CD4-positive, alpha-beta T cell (primary cell): ENCODE results near the gene BANP. TPM values are rescaled to one million over a fixed set of nuclear protein-coding genes. Genes with fewer than 3 reads are reported as not detected.

Experiments used
- ATAC-seq: fragments of 200-7000 bp; cut with Tn5 transposase; one replicate; pipeline ENCODE4 v1.10.0; 2022; ENCODE audit warnings: mild to moderate bottlenecking; ENCODE audit not compliant: poor library complexity
- CTCF ChIA-PET: fragments of 350-600 bp; sonication (Branson Sonifier 250); formaldehyde crosslinking; loops from one replicate; lab custom pipeline; 2021; ENCODE audit warnings: antibody characterized with exemption, inconsistent platforms; lab: Charles Lee
- POLR2A ChIA-PET: fragments of 350-600 bp; sonication (Branson Sonifier 250); formaldehyde crosslinking; loops from one replicate; lab custom pipeline; 2021; ENCODE audit warnings: antibody characterized with exemption, inconsistent platforms; lab: Charles Lee
- DNase-seq, 14 experiments: peaks; one replicate each; pipeline ENCODE4 v3.0.0-alpha.2; 2013 to 2020; ENCODE audit warnings: mixed read lengths in 2 of 14
- H3K27ac ChIP-seq, 2 donors: one replicate each; pipeline versions ENCODE4 v1.5.1 to v1.7.0; 2013; ENCODE audit warnings: low read length in 2 of 2, low read depth in 1 of 2, mild to moderate bottlenecking in 1 of 2
- H3K27me3 ChIP-seq, 2 experiments: 1 replicate in 1 of 2; 2 replicates in 1 of 2; pipeline versions ENCODE4 v1.6.1 to v1.7.0; 2013; ENCODE audit warnings: low read length in 2 of 2, control low read depth in 1 of 2, mild to moderate bottlenecking in 1 of 2, moderate library complexity in 1 of 2; ENCODE audit not compliant: insufficient read depth in 2 of 2, control insufficient read depth in 1 of 2
- H3K36me3 ChIP-seq: one replicate; pipeline ENCODE4 v1.6.1; 2013; ENCODE audit warnings: low read length, control low read depth; ENCODE audit not compliant: insufficient read depth
- H3K4me1 ChIP-seq: one replicate; pipeline ENCODE4 v1.6.1; 2013; ENCODE audit warnings: low read length, control low read depth; ENCODE audit not compliant: insufficient read depth
- H3K4me3 ChIP-seq: one replicate; pipeline ENCODE4 v1.5.1; 2013; ENCODE audit warnings: mild to moderate bottlenecking, low read length, moderate library complexity
- H3K9me3 ChIP-seq, 2 experiments: 1 replicate in 1 of 2; 2 replicates in 1 of 2; pipeline versions ENCODE4 v1.6.1 to v1.7.0; 2013; ENCODE audit warnings: low read length in 2 of 2, mild to moderate bottlenecking in 2 of 2, control low read depth in 1 of 2, moderate library complexity in 1 of 2; ENCODE audit not compliant: control insufficient read depth in 1 of 2, insufficient read depth in 1 of 2
- H3K27ac Mint-ChIP-seq: one replicate; pipeline ENCODE4 v1.8.0; 2020; ENCODE audit warnings: mixed read lengths
- H3K27me3 Mint-ChIP-seq: one replicate; pipeline ENCODE4 v1.8.0; 2021; ENCODE audit warnings: mixed read lengths
- H3K36me3 Mint-ChIP-seq: one replicate; pipeline ENCODE4 v1.8.0; 2021; ENCODE audit warnings: low read depth, mixed read lengths
- H3K4me1 Mint-ChIP-seq: one replicate; pipeline ENCODE4 v1.8.0; 2021; ENCODE audit warnings: low read depth, mixed read lengths
- H3K4me3 Mint-ChIP-seq: one replicate; pipeline ENCODE4 v1.8.0; 2020; ENCODE audit warnings: mild to moderate bottlenecking, mixed read lengths
- H3K9me3 Mint-ChIP-seq: one replicate; pipeline ENCODE4 v1.8.0; 2020; ENCODE audit warnings: mixed read lengths
- intact Hi-C, 2 experiments: fragments of 100-400 bp; cut with DNase I in 1 of 2; cut with micrococcal nuclease in 1 of 2; formaldehyde crosslinking; loops; one replicate each; pipeline versions ENCODE4 v1.15.1 to v1.9.0; 2023 to 2025; cut with DNase I, micrococcal nuclease
- total RNA-seq, 174 experiments: library from RNA in 2 of 174; stranded (reverse) in 2 of 174; gene quantifications; one replicate each; pipeline ENCODE4 v1.2.3 and lab custom pipeline; 2021 to 2026
- TF ChIP-seq, protein P1 (sequence below): fragments of 200-600 bp; IDR thresholded peaks from one replicate; pipeline ENCODE4 v1.8.0; 2022; ENCODE audit warnings: antibody characterized with exemption, mild to moderate bottlenecking

Gene BANP
- total RNA-seq, 2 experiments from 2014 or later = 57.5 to 58.6 TPM

DNA sequence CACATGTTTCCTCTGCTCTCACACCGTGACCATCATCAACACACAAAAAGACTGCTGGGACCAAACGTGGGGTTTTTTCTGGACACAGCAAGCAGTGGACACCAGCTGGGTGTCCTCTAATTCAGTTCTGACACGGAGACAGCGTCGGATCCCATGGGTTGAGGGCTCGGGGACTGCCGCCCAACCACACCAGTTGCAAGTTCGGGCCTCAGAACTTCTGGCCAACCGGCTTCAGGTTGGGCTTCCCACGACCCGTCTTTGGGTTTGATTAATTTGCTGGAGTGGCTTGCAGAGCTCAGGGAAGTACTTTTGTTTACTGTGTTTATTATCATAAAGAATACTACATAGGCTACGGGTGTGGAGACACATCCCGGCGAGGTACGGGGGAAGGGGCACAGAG, 97.8 kb downstream of the BANP start:
- Histone ChIP-seq H3K4me3 (no peak overlapping the region), H3K27me3 (no peaks in the 10 kb centered on the region), H3K9me3 (peaks cover 0 to 5% of the 10 kb centered on the region in 2 experiments), H3K4me1 (no peaks in the 10 kb centered on the region), H3K27ac (no peak overlapping the region), H3K36me3 (peaks cover 31% of the 10 kb centered on the region)
- ATAC-seq (no peak), DNase-seq (no peak)
- peaks cover 48% of the 10 kb centered on the region for H3K36me3 Mint-ChIP-seq
- ChIA-PET POLR2A (no interaction called here), CTCF (no interaction called here)
- no peaks in the 10 kb centered on the region for H3K27me3 Mint-ChIP-seq
- intact Hi-C loops = no loop called here
- H3K4me3 Mint-ChIP-seq = no peak overlapping the region
- H3K4me1 Mint-ChIP-seq = no peaks in the 10 kb centered on the region
- H3K27ac Mint-ChIP-seq = no peak overlapping the region
- TF ChIP-seq, protein P1, sequence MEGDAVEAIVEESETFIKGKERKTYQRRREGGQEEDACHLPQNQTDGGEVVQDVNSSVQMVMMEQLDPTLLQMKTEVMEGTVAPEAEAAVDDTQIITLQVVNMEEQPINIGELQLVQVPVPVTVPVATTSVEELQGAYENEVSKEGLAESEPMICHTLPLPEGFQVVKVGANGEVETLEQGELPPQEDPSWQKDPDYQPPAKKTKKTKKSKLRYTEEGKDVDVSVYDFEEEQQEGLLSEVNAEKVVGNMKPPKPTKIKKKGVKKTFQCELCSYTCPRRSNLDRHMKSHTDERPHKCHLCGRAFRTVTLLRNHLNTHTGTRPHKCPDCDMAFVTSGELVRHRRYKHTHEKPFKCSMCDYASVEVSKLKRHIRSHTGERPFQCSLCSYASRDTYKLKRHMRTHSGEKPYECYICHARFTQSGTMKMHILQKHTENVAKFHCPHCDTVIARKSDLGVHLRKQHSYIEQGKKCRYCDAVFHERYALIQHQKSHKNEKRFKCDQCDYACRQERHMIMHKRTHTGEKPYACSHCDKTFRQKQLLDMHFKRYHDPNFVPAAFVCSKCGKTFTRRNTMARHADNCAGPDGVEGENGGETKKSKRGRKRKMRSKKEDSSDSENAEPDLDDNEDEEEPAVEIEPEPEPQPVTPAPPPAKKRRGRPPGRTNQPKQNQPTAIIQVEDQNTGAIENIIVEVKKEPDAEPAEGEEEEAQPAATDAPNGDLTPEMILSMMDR = no peak
- no peaks in the 10 kb centered on the region for H3K9me3 Mint-ChIP-seq

GRCh38 chr16:88049561-88050545, 98.6 kb downstream of the BANP start:
- CTCF ChIA-PET = no interaction called here
- peaks cover 37% of the 10 kb centered on the region for H3K36me3 ChIP-seq
- H3K27ac Mint-ChIP-seq = no peak overlapping the region
- DNase-seq = no peak
- no peaks in the 10 kb centered on the region for H3K4me1 Mint-ChIP-seq
- H3K27ac ChIP-seq = no peak overlapping the region
- TF ChIP-seq, protein P1 = no peak
- no peaks in the 10 kb centered on the region for H3K27me3 Mint-ChIP-seq
- H3K9me3 Mint-ChIP-seq = no peaks in the 10 kb centered on the region
- intact Hi-C loops = no loop called here
- ATAC-seq = no peak
- no peaks in the 10 kb centered on the region for H3K4me1 ChIP-seq
- peaks cover 0 to 5% of the 10 kb centered on the region in 2 experiments for H3K9me3 ChIP-seq
- POLR2A ChIA-PET = no interaction called here
- no peak overlapping the region for H3K4me3 ChIP-seq
- H3K36me3 Mint-ChIP-seq = peaks cover 48% of the 10 kb centered on the region
- H3K27me3 ChIP-seq = no peaks in the 10 kb centered on the region
- no peak overlapping the region for H3K4me3 Mint-ChIP-seq

GRCh38 chr16:88050952-88051660, 99.9 kb downstream of the BANP start:
- Mint-ChIP-seq H3K9me3 (no peaks in the 10 kb centered on the region), H3K27ac (no peak overlapping the region), H3K4me1 (no peaks in the 10 kb centered on the region), H3K27me3 (no peaks in the 10 kb centered on the region), H3K36me3 (peaks cover 39% of the 10 kb centered on the region), H3K4me3 (no peak overlapping the region)
- POLR2A ChIA-PET = no interaction called here
- intact Hi-C loops = no loop called here
- H3K4me3 ChIP-seq = no peak overlapping the region
- TF ChIP-seq, protein P1 = no peak
- H3K9me3 ChIP-seq = peaks cover 0 to 5% of the 10 kb centered on the region in 2 experiments
- ATAC-seq (no peak), DNase-seq (no peak)
- H3K27ac ChIP-seq = no peak overlapping the region
- H3K36me3 ChIP-seq = peaks cover 33% of the 10 kb centered on the region
- H3K27me3 ChIP-seq = no peaks in the 10 kb centered on the region
- H3K4me1 ChIP-seq = no peaks in the 10 kb centered on the region
- CTCF ChIA-PET = no interaction called here
